GM19372 (cell line): ENCODE data around the gene PPP1R1B.

ENCODE experiments used
- ATAC-seq: cut with Tn5 transposase; IDR thresholded peaks from one replicate; pipeline ENCODE4 v1.9.1; 2021; ENCODE audit warnings: mild to moderate bottlenecking, low read depth, moderate library complexity; ENCODE audit not compliant: unreplicated experiment

The PPP1R1B gene

GRCh38 chr17:39631403-39631802, 4.7 kb downstream of the PPP1R1B start:
- ATAC-seq: no peak

DNA sequence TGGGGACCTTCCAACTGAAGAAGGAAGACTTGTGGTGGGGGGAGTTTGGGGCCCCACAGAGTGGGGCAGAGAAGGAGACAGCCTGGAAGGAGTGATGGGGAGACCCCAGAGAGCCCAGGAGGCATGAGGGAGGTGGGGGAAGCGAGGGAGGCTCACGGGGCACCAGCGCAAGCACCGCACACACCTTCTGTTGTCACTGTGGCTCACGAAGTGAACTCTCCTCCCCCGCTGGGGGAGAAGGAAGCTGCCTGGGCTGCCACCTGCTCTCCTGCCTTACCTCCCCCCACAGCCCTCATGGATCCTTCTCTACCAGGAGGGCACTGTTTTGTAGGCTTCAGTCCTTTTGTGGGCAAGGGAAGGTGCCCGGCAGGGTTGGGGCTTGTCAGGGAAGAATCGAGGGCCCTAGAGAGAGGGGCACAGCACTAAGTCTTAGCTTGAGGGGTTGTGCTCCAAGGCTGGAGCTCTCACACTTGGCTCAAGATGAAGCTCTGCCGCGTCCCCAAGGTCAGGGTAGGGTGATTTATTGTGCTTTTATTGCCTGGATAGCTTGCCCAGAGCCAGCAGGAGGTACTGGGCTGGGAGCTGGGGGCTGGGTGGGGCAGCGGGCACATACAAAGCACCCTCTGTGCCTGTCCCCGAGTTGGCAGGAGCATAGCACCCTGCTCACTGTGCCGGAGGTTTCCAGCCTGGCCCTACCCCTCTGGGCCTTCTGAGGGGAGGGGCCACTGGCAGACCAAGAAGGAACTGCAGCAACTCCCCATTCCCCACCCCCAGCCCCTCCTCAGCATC, 5.6 kb downstream of the PPP1R1B start:
- ATAC-seq: no peak

DNA sequence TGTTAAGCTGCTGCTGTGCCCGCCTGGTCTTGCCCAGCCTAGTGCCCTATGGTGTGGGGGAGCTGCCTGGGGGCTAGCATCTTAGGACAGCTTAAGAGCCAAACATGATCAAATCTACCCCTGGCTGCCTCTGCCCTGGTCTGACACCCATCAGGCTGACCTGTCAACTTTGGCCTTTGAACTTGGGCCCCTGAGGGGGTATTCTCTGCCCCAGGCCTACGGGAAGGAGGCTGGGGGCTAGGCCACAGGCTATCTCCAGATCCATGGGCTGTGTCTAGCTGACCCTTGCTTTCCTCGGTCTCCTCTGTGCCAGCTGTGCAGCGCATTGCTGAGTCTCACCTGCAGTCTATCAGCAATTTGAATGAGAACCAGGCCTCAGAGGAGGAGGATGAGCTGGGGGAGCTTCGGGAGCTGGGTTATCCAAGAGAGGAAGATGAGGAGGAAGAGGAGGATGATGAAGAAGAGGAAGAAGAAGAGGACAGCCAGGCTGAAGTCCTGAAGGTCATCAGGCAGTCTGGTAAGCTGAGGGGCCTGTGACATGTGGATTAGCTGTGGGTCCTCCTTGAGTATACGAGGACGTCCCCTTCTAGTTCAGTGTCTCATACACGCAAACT, 6.9 kb downstream of the PPP1R1B start:
- no peak for ATAC-seq

DNA sequence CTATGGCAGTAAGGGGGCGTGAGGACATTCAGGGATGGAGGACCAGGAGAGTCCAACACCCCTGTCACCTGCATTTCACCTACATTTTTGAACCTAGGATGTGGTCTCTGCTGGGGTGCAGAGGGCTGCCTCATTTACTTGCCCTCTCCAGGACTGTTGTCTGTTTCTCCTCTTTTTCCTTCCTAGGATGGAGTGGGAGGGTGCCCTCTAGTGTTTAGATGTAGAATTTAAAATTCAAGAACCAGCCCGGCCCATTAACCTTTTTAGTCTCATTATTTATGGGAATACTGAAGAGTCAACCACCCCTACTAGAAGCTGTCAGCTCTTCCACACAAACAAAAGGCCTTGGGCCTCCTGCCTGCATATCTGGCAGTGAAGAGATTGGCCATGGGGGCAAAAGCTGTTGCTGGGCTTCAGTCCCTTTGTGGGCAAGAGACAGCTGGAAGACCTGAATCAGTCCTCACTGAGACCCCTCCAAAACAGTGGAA, 7.7 kb downstream of the PPP1R1B start:
- no peak for ATAC-seq

GRCh38 chr17:39635614-39636176, 8.9 kb downstream of the PPP1R1B start:
- ATAC-seq: no peak

GRCh38 chr17:39636587-39636926, 9.8 kb downstream of the PPP1R1B start:
- peak; percentile 10 for ATAC-seq

DNA sequence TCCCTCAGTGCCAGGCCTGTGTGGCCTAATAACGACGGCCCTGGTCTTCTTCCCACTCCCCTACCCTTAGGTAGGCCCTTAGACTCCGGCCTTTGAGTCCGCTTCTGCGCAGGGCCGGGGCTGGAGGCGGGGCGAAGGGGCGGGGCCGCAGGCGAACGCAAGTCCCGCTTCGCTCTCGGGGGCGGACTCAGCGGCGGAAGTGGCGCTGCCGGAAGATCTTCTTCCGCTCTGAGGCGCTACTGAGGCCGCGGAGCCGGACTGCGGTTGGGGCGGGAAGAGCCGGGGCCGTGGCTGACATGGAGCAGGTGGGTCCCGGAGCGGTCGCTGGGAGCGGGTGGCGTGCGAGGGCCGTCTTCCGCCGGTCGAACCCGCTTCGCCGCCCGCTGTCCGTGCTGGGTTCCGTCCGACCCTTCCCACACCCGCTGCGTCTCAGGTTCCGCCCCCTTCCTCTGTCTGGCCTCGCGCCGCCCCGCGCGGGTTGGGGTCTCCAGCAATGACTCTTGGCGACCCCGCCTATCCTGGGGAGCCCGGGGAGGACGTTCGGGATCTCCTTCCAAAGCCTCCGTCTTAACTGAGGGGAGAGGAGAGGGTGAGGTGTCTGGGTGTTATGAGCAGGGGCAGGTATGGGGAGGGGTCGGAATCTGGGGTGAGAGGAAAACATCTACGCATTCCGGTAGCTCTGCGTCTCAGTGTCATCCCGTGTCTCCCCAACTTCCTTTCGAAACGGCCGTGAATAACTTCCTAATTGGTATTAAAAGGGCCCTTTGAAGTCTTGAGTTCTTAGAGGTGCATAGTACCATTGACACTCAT, 10.4 kb downstream of the PPP1R1B start, which contains the start of gene STARD3:
TSS of gene STARD3 (plus strand) at position 218 of the 810 bp plus-strand sequence. CDS start 16,388 bp downstream, outside the sequence.
- peak; percentile 84 for ATAC-seq

DNA sequence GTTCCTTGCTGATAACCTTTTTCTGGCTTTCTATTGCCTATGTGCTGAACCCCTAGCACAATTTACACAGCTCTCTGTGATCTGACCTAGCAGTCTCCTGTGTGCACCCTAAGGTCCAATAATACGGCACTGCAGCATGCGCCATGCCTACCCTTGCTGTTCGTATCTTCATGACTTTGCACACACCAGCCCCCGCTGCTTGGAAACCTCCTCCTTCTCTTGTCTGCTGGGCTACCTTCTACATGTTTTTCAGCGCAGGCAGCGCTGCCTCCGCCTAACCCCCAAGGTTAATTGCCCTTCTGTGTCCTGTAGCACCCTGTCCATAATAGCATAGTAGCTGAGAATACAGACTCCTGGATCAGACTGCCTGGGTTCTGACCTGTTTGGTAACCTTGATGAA, 11.6 kb downstream of the PPP1R1B start:
- ATAC-seq: no peak

- no peak for ATAC-seq
Measured at GRCh38 chr17:39639043-39639442, 12.3 kb downstream of the PPP1R1B start.

DNA sequence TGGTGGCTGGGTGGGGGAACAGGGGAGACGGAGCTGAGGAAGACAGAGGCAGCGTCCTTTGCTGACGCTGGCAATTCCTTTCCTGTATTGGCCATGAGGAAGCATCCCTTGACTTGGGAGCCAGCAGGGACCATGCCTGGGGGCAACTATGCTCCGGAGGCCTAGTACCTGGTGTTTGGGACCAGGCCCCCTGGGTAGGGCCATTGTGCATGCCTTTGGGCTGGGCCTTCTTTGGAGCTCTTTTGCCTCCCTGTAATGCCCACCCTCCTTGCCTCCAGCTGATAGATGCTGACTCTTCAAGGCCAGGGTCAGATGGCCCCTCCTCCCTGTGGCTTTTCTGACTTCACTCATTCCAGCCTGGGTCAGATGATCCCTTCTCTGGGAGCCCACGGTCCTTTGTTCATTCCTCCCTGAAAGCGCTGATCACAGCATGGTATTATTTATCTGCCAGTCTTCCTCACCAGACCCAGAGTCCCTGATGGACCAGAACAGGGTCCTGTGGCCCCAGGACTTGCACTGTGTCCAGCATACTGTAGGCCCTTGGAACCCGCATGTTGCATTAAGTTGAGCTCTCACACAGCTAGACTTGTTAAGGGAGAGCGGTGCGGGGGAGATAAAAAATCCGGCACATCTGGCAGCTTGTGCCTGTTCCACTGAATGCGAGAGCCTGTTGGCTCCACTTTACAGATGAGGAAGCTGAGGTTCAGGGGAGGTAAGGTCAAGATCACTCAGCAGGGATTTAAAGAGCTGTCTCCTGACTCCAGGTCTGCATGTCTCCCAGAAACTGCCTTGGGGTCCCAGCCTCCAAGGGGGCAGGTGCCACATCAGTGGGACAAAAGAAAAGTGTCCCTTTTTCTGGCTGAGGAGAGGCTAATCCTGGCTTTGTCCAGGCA, 13.1 kb downstream of the PPP1R1B start:
- ATAC-seq: no peak

DNA sequence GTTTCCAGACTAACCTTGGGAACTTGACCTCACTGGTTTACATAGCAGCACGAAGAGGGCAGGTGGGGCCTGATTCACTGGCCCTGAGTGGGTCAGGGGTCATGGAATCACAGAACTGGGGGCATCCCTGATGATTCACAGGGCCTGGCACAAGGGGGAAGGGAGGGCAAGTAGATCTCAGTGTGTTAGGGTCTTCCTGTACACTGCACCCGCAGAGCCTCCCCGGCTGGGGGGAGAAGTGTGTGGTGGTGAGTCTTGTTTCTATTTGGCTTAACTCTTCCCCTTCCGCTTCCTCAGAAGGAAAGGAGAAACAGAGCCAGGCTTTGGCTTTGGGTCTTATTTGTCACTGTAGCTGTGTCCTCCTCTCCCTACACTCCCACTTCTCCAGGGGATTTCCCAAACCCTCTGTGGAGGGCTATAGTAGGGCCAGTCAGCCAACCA, 13.9 kb downstream of the PPP1R1B start:
- ATAC-seq: no peak

DNA sequence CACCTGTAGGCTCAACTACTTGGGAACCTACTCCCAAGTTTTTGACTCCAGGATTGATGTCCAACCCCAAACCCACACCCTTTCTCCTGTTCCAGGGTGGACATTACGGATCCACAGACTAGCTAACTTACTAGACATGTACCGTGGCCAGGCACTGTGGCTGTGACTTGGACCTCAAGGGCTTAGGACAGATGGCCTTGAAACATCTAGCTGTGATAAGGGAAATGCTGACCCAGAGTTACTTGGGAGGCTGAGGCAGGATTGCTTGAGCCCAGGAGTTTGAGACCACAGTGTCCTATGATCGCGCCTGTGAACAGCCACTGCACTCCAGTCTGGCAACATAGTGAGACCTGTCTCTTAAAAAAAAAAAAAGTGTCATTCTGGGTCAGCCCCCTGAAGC, 14.3 kb downstream of the PPP1R1B start:
- ATAC-seq: no peak

DNA sequence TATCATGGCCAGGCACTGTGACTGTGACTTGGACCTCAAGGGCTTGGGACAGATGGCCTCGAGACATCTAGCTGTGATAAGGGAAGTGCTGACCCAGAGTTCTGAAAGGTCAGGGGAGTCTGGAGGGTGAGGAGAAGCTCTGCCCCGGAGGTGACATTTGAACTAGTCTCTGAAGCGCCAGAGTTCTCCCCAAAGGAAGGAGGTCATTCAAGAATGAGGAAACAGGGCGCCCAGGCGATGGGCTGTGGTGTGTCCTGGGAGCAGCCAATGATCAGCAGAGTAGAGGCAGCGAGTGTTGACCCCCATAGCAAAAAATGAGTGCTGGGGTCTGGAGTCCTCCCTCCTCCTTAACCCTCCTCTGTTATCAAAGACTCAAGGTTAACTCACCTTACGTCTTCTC, 15.1 kb downstream of the PPP1R1B start:
- ATAC-seq: no peak

DNA sequence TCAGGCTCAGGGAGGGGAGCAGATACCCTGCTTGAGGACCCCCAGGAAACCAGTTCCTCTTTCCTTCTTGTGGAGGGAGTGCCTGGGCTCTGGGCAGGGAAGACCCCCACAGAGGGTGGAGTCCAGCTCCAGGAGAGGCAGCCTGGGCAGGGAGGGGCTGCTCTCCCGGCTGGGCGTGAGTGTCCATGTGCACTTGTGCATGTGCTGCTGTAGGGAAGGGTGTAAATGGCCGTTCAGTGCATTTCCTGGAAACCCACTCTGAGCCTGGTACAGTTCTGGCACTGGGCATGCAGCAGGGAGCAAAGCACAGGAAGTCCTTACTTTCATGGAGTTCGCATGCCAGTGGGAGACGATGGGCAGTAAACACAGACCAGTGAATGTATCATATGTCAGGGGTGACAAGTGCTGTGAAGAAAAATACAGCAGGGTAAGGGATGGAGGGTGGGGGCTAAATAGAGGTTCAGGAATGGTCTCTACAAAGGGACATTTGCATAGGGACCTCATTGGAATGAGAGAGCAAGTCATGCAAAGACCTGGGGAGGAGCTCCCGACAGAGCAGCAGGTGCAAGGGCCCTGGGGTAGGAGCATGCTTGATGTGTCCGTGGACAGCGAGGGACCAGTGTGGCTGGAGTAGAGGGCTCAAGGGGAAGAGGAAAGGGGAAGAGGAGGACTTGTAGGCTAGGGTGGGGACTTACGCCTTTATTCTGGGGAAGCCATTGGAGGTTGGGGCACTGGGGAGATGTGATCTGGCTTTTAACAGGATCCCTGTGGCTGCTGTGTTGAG, 15.7 kb downstream of the PPP1R1B start:
- ATAC-seq: no peak

DNA sequence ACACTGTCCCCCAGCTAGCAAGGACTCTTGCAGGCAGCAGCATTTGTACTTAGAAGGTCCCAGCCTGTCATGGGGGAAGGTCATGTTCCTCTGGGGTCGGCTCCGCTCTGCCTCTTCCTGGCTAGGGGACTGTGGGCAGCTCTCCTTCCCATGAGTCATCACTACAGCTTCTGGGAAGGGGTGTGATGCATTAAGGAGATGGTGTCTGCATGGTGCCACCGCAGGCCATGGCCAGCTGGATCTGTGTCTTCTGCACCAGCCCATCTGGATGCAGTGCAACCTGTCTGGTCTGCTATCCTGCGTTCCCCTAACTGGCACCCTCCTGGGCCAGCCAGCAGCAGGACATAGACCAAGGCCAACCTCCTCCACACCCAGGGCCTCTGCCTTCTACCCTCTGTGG, 16.5 kb downstream of the PPP1R1B start:
- no peak for ATAC-seq

- ATAC-seq: no peak
Measured at GRCh38 chr17:39647256-39647655, 20.5 kb downstream of the PPP1R1B start.

DNA sequence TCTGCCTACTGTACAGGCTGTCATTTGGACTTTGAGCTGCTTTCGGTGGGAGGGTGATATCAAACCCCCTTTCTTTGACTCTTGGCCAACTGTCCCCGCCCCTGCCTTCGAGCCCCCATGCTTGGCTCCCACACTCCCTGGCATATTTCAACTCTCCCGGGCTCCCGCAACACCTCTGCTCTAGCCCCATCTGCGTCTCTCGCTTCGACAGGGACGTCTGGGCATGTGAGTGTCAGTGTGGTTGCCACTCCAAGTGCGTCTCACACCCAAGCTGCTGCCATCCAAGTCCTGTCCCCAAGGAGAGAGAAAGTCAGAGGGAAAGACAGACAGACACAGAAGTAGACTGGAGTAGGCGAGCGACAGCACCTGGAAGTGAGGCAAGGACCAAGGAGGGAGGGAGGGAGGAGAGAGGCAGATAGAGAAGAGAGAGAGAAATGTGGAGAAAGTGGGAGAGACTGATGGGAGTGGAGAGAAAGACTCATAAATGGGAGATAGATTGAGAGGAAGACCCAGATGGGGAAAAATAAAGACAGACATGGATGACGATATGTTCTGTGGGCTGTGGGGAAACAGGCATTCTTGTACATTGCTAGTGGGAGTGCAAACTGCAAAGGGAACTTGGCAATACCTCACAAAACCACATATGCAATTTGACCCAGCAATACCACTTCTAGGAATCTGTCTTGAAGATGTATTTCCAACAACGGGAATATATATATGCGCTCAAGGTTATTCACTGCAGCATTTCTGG, 22.0 kb downstream of the PPP1R1B start:
- ATAC-seq: no peak

DNA sequence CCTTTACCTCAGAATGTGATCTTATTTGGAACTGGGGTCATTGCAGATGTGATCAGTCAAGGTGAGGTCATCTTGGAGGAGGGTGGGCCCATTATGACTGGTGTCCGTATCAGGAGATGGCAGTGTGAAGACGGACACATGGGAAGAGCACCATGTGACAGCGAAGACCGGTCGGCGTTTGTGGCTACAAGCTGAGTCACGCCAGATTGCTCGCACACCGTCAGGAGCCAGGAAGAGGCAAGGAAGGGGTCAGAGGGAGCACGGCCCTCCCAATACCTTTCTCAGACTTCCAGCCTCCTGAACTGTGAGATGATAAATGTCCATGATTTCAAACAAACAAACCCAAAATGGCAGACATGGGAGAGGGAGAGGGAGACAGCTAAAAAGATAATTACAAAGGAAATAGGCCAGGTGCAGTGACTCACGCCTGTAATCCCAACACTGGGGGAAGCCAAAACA, 23.4 kb downstream of the PPP1R1B start:
- ATAC-seq: no peak
